Esophagus muscularis mucosa (tissue), 4 donors: Measurements from ENCODE around the gene PM20D2.

ENCODE experiments used
- CTCF ChIP-seq, 3 experiments: fragments of 200-600 bp in 2 of 3; fragments of 450-650 bp in 1 of 3; sonication (generic) in 2 of 3; IDR thresholded peaks; one replicate each; pipeline ENCODE4 v1.5.1; 2017 to 2019; ENCODE audit warnings: antibody characterized with exemption in 3 of 3, mild to moderate bottlenecking in 2 of 3, moderate library complexity in 1 of 3
- EP300 ChIP-seq: sonication (generic); formaldehyde crosslinking; IDR thresholded peaks from one replicate; pipeline ENCODE4 v1.6.1; 2017; ENCODE audit warnings: antibody characterized with exemption
- POLR2A ChIP-seq: fragments of 450-650 bp; IDR thresholded peaks from one replicate; pipeline ENCODE4 v1.6.1; 2017; ENCODE audit warnings: antibody characterized with exemption, moderate library complexity, mild to moderate bottlenecking, low read depth

- no peak for TF ChIP-seq CTCF (IDR thresholded peaks at IDR 0.05)
- TF ChIP-seq POLR2A, result no peak
- TF ChIP-seq EP300, result no peak
Measured at GRCh38 chr6:89186762-89187161, 40.9 kb downstream of the PM20D2 start.
